Left colon (tissue), 2 donors: Measurements from ENCODE around the gene ZNF319. TPM values are rescaled to one million over a fixed set of nuclear protein-coding genes. Genes with fewer than 3 reads are reported as not detected.

Experiments
- ATAC-seq: fragments of 200-7000 bp; cut with Tn5 transposase; one replicate; pipeline ENCODE4 v1.9.1; 2020; ENCODE audit warnings: mild to moderate bottlenecking, moderate library complexity
- DNase-seq, 2 donors: peaks; one replicate each; pipeline ENCODE4 v3.0.0-alpha.2; 2020
- intact Hi-C, 2 donors: fragments of 100-400 bp; cut with DNase I in 1 of 2; cut with micrococcal nuclease in 1 of 2; formaldehyde crosslinking; loops; one replicate each; pipeline versions ENCODE4 v1.11.2 to v1.14.0; 2022; cut with DNase I, micrococcal nuclease
- total RNA-seq, 2 donors: library from RNA; stranded (reverse); fragmentation: NEBNext Ultra II Directional; extraction: Animal tissue kit (Norgen Biotek cat#: 25700); gene quantifications; one replicate each; pipeline ENCODE4 v1.2.1, GENCODE V29; 2021
- donor health status: DM: no; HTN: no; CAD: no.
- donor health status: DM: yes; HTN: yes; CAD: no.

Gene ZNF319
- total RNA-seq, 2 donors from 2014 or later: 5.0 to 7.9 TPM

- ATAC-seq: no peak
- DNase-seq: no peak
These were observed 47.6 kb downstream of the ZNF319 start for GRCh38 chr16:57952909-57953308.

GRCh38 chr16:57951204-57951960, 49.1 kb downstream of the ZNF319 start:
- ATAC-seq (no peak), DNase-seq (no peak)
- intact Hi-C loops: no loop called here

More at GRCh38 chr16:57952909-57953308, 47.6 kb downstream of the ZNF319 start:
- intact Hi-C loops: no loop called here

- intact Hi-C loops: no loop called here
- DNase-seq (no peak), ATAC-seq (no peak)
These were observed 50.1 kb downstream of the ZNF319 start for GRCh38 chr16:57950382-57950781.

GRCh38 chr16:57949595-57950238, 50.8 kb downstream of the ZNF319 start:
- ATAC-seq: no peak
- intact Hi-C loops: no loop called here
- DNase-seq: no peak

- no peak for DNase-seq
- intact Hi-C loops: no loop called here
- ATAC-seq: no peak
These were observed 51.5 kb downstream of the ZNF319 start for GRCh38 chr16:57949013-57949412.

GRCh38 chr16:57948027-57948426, 52.4 kb downstream of the ZNF319 start:
- ATAC-seq: no peak
- intact Hi-C loops: no loop called here
- no peak for DNase-seq

- no peak for DNase-seq
- intact Hi-C loops: no loop called here
- ATAC-seq: no peak
These were observed 53.2 kb downstream of the ZNF319 start for GRCh38 chr16:57947261-57947660.

GRCh38 chr16:57946181-57946801, 54.2 kb downstream of the ZNF319 start:
- intact Hi-C loops: no loop called here
- DNase-seq: no peak

GRCh38 chr16:57945740-57946138, 54.7 kb downstream of the ZNF319 start:
- DNase-seq (no peak), ATAC-seq (no peak)
- intact Hi-C loops: no loop called here

More at GRCh38 chr16:57946181-57946801, 54.2 kb downstream of the ZNF319 start:
- no peak for ATAC-seq

GRCh38 chr16:57944970-57945739, 55.3 kb downstream of the ZNF319 start:
- intact Hi-C loops: no loop called here
- no peak for DNase-seq
- no peak for ATAC-seq

Other genes starting within 250 kb of the ZNF319 start
- 1 to 10 TPM; 4.3 to 5.6 TPM for gene KIFC3, start 198.2 kb downstream of the ZNF319 start, total RNA-seq
- gene CNGB1, start 29.5 kb downstream of the ZNF319 start, total RNA-seq: under 1 TPM; 0.17 to 0.49 TPM
- 10 to 100 TPM; 42.6 to 43.8 TPM for gene USB1, start 735 bp upstream of the ZNF319 start, total RNA-seq
- 100 to 1,000 TPM; 113 to 127 TPM for gene MMP15, start 25.1 kb upstream of the ZNF319 start, total RNA-seq
- gene CFAP20, start 128.7 kb upstream of the ZNF319 start, total RNA-seq: 10 to 100 TPM; 18.1 to 20.9 TPM
- 10 to 100 TPM; 47.5 to 53.8 TPM for gene CSNK2A2, start 197.4 kb upstream of the ZNF319 start, total RNA-seq